HUES6 (cell line): Measurements from ENCODE around the gene PGBD5.

Experiments used
- H3K27ac ChIP-seq: 2 replicates; pipeline ENCODE4 v1.7.0; 2013; ENCODE audit warnings: low read depth, mild to moderate bottlenecking, low read length, inconsistent platforms
- H3K27me3 ChIP-seq: 2 replicates; pipeline ENCODE4 v1.6.1; 2013; ENCODE audit warnings: low read length; ENCODE audit not compliant: control insufficient read depth, insufficient read depth
- H3K36me3 ChIP-seq: 2 replicates; pipeline ENCODE4 v1.6.1; 2013; ENCODE audit warnings: low read length; ENCODE audit not compliant: control insufficient read depth, insufficient read depth
- H3K4me1 ChIP-seq: 2 replicates; pipeline ENCODE4 v1.6.1; 2013; ENCODE audit warnings: low read length; ENCODE audit not compliant: control insufficient read depth, insufficient read depth
- H3K4me3 ChIP-seq: 2 replicates; pipeline ENCODE4 v1.5.1; 2013; ENCODE audit warnings: low read depth, low read length
- H3K9ac ChIP-seq: one replicate; pipeline ENCODE4 v1.6.1; 2013; ENCODE audit warnings: mild to moderate bottlenecking, low read length
- H3K9me3 ChIP-seq: 2 replicates; pipeline ENCODE4 v1.6.1; 2013; ENCODE audit warnings: low read depth, low read length; ENCODE audit not compliant: control insufficient read depth, insufficient read depth

Gene PGBD5

DNA sequence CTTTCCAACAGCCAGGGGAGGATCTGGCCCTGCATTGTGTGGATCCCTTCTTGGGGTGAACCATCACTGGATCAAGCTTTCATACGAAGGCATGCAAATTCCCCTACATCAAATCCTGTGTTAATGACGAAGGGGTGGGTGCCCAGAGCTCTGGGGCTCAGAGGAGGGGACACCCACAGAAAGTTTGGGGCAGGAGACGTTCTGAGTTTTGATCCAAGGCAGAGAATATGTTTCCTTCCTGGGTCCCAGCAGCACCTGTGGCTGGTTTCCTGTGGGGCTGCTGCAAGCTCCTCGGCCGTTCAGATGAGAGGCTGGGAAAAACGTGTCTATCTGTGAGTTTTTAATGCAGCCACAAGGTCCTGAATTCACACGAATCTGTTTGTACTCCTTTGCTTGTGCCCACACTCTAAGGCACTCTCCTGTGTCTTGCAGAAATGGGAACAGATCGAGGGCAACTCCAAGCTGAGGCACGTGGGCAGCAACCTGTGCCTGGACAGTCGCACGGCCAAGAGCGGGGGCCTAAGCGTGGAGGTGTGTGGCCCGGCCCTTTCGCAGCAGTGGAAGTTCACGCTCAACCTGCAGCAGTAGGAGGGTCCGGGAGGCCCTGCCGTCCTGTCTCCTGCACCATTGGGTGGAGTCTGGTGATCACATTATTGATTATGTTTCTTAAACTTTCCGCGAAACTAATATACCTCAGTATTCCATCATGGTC is 147.1 kb downstream of the PGBD5 start:
- H3K9ac ChIP-seq = no peak overlapping the region

DNA sequence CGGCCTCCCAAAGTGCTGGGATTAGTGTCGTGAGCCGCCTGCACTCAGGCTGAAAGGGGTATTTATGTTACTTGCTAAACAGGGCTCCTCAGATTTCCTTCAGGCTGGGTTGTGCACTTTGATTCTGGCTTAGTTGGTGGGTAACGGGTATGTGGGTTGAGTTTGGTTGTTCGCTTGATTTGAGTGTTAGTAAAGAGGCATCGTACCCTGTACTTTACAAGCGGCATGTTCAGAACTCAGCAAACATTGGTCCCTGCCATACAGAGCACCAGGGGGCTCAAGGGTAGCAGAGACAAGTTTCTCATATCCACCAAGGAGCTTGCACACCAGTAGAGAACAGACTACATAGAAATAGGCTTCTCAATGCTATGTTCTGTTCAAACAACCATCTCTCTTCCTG is 147.8 kb downstream of the PGBD5 start:
- peaks cover 15% of the 10 kb centered on the region for H3K4me1 ChIP-seq
- H3K27ac ChIP-seq = no peak overlapping the region
- H3K9ac ChIP-seq = no peak overlapping the region
- H3K9me3 ChIP-seq = no peaks in the 10 kb centered on the region
- H3K27me3 ChIP-seq = no peaks in the 10 kb centered on the region
- peaks cover 22% of the 10 kb centered on the region for H3K36me3 ChIP-seq
- H3K4me3 ChIP-seq = no peak overlapping the region

More for the DNA sequence above, 147.1 kb downstream of the PGBD5 start:
- Histone ChIP-seq H3K4me3 (no peak overlapping the region), H3K4me1 (peaks cover 15% of the 10 kb centered on the region), H3K36me3 (peaks cover 22% of the 10 kb centered on the region), H3K9me3 (no peaks in the 10 kb centered on the region), H3K27me3 (no peaks in the 10 kb centered on the region), H3K27ac (no peak overlapping the region)

DNA sequence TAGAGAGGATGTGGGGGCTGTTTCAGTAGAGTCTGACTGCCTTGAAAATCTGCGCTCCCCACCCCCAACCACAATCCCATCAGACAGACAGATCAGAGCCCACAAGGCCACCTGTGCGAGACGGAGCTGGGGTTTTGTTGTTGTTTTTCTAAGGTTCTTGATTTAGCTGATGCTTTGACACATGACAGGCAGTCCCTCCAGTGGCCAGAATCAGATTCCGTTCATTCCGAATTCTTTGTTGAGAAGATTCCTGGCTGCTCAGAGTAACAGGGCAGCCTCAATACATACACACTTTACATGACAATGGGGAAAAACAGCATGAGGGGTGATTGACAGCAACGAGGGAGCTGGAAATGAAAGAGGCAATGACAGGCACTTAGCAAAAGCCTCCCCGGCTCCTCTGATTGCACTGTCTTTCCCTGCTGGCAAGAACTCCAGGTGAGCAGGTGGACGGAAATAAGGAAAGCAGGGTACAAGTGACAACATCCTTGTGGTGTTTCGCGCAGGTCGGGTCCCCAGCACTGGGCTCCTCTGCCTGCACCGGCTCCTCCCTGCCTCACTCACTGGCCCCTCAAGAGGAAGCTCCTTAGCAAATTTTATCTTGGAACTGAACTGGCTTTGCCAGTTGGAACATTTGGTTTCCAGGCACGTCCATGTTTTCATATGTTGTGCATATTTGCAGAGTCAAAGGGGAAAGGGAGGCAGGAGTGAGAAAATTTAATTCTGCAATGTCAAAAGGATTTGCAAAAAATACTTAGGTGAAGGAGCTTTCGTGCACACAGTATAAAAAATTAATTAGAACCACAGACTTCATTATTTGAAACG is 148.7 kb downstream of the PGBD5 start:
- no peaks in the 10 kb centered on the region for H3K9me3 ChIP-seq
- no peak overlapping the region for H3K9ac ChIP-seq
- H3K4me1 ChIP-seq = peaks cover 15% of the 10 kb centered on the region
- peaks cover 22% of the 10 kb centered on the region for H3K36me3 ChIP-seq
- no peak overlapping the region for H3K4me3 ChIP-seq
- H3K27ac ChIP-seq = no peak overlapping the region
- no peaks in the 10 kb centered on the region for H3K27me3 ChIP-seq

DNA sequence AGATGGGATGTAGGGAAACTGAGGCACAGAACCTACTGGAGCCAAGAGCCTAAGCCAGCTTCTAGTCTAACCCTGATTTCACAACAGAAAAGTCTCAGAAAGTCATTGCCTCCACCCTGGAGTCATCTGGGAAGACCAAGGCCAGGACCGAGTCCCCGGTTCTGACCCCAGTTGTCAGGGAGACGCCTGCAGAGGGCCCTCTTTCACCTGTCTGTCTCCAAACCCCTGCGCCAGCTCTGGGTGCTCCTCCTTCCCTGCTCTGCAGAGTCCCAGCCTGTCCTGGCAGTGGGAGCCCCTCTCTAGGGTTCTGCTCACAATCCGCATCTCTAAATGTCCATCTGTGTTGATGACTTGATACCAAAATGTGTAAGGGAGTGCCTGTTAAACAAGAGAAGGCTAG is 149.7 kb downstream of the PGBD5 start:
- H3K36me3 ChIP-seq = peaks cover 22% of the 10 kb centered on the region

DNA sequence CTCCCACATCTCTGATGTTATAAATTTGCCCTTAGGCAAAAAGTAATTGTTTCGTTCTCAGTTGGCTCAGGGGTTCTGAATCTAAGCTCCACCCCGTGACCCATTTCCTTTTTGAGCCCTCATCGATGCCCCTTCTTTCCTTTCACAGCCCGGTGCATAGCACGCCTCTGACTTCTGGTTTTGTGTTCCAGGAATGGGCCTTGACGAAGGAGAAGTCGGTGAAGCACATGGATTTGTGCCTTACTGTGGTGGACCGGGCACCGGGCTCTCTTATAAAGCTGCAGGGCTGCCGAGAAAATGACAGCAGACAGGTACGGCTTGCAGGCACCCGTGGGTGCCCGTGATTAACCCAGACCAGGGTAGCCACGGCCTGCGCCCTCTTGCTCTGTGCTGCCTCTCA is 151.9 kb downstream of the PGBD5 start:
- no peak overlapping the region for H3K27ac ChIP-seq
- no peak overlapping the region for H3K9ac ChIP-seq
- H3K36me3 ChIP-seq = peaks cover 12% of the 10 kb centered on the region
- peaks cover 15% of the 10 kb centered on the region; the same call in 1 of the 2 replicates for H3K4me1 ChIP-seq
- no peaks in the 10 kb centered on the region for H3K27me3 ChIP-seq
- no peak overlapping the region for H3K4me3 ChIP-seq
- no peaks in the 10 kb centered on the region for H3K9me3 ChIP-seq

More for the DNA sequence above, 149.7 kb downstream of the PGBD5 start:
- no peaks in the 10 kb centered on the region for H3K9me3 ChIP-seq
- no peak overlapping the region for H3K9ac ChIP-seq
- H3K27ac ChIP-seq = no peak overlapping the region
- H3K4me1 ChIP-seq = peaks cover 15% of the 10 kb centered on the region
- H3K27me3 ChIP-seq = no peaks in the 10 kb centered on the region
- no peak overlapping the region for H3K4me3 ChIP-seq

DNA sequence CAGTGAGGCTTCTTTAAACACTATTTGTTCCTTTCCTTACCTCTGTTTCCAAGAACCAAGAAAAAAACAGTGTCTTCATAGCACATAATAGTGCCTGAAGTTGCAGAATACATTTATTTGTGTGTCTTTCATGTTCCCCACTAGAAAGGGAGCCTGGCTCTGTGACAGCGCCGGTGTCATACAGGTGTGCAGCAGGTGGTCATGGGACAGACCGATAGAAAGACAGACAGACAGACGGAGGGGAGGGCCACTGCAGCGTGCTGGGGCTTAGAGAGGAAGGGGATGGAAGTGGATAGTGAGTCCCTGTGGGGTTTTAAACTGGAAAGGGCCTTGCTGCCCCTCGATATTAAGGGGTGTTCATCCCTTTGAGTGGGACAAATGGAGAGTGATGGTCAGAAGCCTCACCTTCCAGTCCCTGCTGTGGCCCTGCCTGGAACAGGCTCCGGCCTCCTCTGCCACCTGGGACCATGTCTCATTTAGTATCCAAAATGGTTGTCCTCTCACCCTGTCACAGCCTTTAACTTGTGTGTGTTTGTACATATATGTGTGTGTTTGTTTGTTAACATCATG is 152.9 kb downstream of the PGBD5 start:
- no peaks in the 10 kb centered on the region for H3K27me3 ChIP-seq
- no peak overlapping the region for H3K27ac ChIP-seq
- no peaks in the 10 kb centered on the region for H3K9me3 ChIP-seq
- H3K4me3 ChIP-seq = no peak overlapping the region
- H3K9ac ChIP-seq = no peak overlapping the region
- peaks cover 21% of the 10 kb centered on the region for H3K4me1 ChIP-seq
- peaks cover 9% of the 10 kb centered on the region for H3K36me3 ChIP-seq

DNA sequence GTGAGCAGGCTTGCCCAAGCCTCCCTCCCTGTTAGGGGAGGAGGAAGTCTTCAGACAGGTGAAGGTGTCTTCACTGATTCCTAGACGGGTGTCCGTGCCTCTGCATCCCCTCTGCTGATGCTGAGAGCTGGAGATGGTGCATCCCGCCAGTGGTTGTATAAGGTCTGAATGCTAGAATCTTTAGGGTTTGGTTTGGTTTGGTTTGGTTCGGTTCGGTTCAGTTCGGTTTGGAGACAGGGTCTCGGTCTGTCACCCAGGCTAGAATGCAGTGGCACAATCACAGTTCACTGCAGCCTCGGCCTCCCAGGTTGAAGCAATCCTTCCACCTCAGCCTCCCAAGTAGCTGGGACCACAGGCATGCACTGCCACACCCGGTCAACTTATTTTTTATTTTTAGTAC is 153.6 kb downstream of the PGBD5 start:
- Histone ChIP-seq H3K4me3 (no peak overlapping the region), H3K36me3 (peaks cover 9% of the 10 kb centered on the region), H3K4me1 (peaks cover 19% of the 10 kb centered on the region), H3K27ac (no peak overlapping the region), H3K27me3 (no peaks in the 10 kb centered on the region), H3K9me3 (no peaks in the 10 kb centered on the region), H3K9ac (no peak overlapping the region)

DNA sequence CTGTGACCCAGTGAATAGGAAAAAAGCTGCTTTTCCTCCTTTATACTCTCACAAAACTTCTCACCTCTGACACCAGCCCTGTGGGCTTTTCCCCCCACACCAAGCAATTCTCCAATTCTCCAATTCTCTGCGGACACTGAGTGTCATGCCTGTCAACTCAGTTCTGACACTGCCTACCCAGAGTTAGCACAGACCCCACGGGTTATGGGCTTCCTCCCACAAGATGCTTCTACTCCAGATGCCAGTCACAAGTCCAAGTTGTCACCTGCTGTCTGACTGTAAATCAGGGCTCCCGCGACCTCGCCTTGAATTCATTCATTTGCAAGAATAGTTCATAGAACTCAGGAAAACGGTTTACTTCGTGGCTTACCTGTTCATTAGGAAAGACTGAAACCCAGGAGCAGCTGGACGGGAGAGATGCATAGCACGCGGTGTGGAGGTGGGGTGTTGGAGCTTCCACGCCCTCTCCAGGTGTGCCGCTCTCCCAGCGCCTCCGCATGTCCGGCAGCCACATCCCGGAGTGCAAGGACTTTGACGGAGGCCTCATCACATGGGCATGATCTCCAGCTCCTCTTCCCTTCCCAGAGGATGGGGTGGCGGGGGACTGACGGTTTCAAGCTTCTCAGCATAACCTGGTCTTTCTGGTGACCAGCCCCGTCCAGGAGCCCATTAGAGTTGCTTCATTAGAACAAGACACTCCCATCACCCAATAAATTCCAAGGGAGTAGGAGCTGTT is 154.7 kb downstream of the PGBD5 start:
- H3K27me3 ChIP-seq = no peaks in the 10 kb centered on the region
- H3K9ac ChIP-seq = no peak overlapping the region
- peaks cover 11% of the 10 kb centered on the region for H3K4me1 ChIP-seq
- no peak overlapping the region for H3K27ac ChIP-seq
- H3K4me3 ChIP-seq = no peak overlapping the region
- H3K36me3 ChIP-seq = peaks cover 15% of the 10 kb centered on the region
- H3K9me3 ChIP-seq = no peaks in the 10 kb centered on the region

DNA sequence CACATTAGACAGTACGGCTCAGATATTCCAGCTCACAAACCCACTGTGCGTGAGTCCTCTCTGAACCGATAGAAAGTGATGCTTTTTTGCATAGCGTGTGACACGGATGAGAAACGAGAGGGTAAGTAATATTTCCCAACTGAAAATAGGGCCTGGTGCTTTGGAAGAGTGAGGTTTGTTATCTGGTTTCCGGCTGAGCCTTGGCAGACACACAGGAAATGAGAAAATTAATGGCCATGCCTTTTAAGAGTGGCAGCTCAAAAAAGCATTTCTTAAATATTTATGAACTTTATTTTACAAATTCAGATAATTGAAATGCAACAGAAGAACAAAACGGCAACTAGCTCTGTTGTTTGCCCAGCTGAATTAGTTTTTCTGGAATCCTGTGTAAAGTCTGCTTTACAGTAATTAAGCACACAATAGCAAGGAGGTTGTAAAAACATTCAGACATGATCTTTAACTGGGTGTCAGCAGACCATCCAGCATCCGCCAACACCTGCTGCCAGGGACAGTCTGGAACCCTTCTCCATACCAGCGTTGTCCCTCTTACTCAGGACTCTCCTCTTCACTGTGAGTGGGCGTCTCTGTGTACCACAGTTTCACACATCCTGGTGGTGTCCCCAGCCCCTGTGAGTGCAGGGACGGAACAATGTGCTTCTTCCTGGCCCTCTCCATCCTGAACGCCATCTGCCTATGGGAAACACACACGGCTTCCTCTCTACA is 155.4 kb downstream of the PGBD5 start:
- no peaks in the 10 kb centered on the region for H3K9me3 ChIP-seq
- H3K4me3 ChIP-seq = no peak overlapping the region
- peaks cover 12% of the 10 kb centered on the region for H3K36me3 ChIP-seq
- peaks cover 7% of the 10 kb centered on the region for H3K4me1 ChIP-seq
- H3K27me3 ChIP-seq = no peaks in the 10 kb centered on the region
- H3K9ac ChIP-seq = no peak overlapping the region
- no peak overlapping the region for H3K27ac ChIP-seq

DNA sequence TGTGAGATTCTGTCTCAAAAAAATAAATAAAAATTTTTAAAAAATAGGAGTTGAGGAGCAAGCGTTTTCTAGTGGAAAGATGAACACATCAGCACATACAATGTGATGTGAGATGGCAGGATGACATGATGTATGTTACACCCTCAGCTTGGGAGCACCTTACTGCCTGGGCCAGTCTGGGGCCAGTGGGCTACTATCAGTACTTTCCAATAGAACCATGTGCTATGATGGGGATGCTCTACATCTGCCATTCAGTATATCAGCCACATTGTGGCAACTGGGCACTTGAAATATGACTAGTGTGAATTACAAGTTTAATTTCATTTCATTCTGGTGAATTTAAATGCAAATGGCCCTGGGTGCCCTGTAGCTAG is 156.0 kb downstream of the PGBD5 start:
- Histone ChIP-seq H3K36me3 (peaks cover 12% of the 10 kb centered on the region), H3K4me3 (no peak overlapping the region), H3K4me1 (peaks cover 7% of the 10 kb centered on the region), H3K9me3 (no peaks in the 10 kb centered on the region), H3K9ac (no peak overlapping the region), H3K27me3 (no peaks in the 10 kb centered on the region), H3K27ac (no peak overlapping the region)
